Measurements from ENCODE around the gene SPRING1. TPM values are rescaled to one million over a fixed set of nuclear protein-coding genes. Genes with fewer than 3 reads are reported as not detected.

The SPRING1 gene
- total RNA-seq, 4 donors from 2014 or later: 18.6 to 25.3 (median 20.3) TPM

DNA sequence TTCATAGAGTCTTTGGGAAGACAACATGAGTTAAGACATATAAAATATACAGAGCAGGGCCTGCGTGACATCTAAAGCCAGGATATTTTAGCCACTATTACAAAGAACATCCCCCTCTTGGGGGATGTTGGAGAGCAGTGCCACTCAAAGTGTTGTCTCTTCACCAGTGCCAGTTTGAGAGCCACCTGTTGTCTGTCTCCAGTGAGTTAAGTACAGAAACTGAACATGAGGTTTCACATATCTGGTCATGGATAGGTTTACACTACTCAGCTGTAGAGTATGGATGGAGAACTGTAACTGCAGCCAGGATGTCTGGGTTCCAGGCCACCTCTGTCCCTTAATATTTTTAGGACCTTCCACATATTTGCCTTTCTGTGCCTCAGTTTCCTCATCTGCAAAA is 39.4 kb upstream of the SPRING1 start:
- intact Hi-C loops (cut with DNase I; ENCODE audit: low total_unique reads): no loop called here

DNA sequence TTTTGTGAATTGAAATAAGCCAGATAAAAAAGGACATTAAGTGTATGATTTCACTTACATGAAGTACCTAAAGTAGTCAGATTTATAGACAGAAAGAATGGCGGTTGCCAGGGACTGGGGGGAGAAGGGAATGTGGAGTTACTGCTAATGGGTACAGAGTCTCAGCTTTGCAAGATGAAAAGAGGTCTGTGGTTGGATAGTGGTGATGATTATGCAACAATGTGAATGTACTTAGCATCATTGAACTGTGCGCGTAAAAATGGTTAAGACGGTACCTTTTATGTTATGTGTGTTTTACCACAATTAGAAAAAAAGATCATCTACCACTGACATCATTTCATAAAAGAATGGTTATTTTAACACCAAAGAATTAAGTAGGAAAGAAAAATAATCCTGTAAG is 36.2 kb upstream of the SPRING1 start:
- TF ChIP-seq, protein P1, sequence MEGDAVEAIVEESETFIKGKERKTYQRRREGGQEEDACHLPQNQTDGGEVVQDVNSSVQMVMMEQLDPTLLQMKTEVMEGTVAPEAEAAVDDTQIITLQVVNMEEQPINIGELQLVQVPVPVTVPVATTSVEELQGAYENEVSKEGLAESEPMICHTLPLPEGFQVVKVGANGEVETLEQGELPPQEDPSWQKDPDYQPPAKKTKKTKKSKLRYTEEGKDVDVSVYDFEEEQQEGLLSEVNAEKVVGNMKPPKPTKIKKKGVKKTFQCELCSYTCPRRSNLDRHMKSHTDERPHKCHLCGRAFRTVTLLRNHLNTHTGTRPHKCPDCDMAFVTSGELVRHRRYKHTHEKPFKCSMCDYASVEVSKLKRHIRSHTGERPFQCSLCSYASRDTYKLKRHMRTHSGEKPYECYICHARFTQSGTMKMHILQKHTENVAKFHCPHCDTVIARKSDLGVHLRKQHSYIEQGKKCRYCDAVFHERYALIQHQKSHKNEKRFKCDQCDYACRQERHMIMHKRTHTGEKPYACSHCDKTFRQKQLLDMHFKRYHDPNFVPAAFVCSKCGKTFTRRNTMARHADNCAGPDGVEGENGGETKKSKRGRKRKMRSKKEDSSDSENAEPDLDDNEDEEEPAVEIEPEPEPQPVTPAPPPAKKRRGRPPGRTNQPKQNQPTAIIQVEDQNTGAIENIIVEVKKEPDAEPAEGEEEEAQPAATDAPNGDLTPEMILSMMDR (IDR thresholded peaks at IDR 0.05): no peak
- TF ChIP-seq POLR2A (IDR thresholded peaks at IDR 0.05): no peak
- no peak overlapping the region for H3K4me3 ChIP-seq (ENCODE audit: low read depth, poor library complexity, severe bottlenecking)
- intact Hi-C loops (cut with DNase I; ENCODE audit: low total_unique reads): no loop called here
- DNase-seq (ENCODE audit: low spot score in 2 of 2): no peak
- WGBS, 2 donors: 69 to 86% methylated on average over 4 of the region's 4 CpGs

More for the DNA sequence above, 39.4 kb upstream of the SPRING1 start:
- DNase-seq (ENCODE audit: low spot score in 2 of 2): no peak
- H3K4me3 ChIP-seq (ENCODE audit: low read depth, poor library complexity, severe bottlenecking): no peak overlapping the region
- WGBS, 2 donors: 94 to 100% methylated on average over 1 of the region's 1 CpG
- no peak for TF ChIP-seq POLR2A (IDR thresholded peaks at IDR 0.05)
- TF ChIP-seq, protein P1 (IDR thresholded peaks at IDR 0.05): no peak

DNA sequence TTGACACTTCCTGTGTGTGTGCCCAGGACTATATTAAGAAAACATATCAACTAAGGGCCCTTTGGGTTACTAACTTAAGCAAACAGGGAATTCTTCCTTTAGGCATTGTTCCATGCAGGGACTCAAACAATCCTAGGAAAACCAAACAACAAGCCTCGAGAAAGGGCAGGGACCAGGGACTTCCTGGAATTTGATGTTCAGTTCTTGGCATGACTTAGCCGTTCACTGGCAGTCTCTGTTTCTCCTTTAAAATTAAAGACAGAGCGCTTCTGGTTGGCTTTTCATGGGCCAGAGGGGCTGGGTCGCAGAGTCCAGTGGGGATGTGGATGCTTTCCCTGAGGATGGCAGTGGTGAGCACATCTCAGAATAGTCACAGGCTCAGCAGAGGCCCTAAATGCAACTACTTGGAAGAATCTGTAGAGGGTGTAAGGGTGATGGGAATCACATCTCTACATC is 35.4 kb upstream of the SPRING1 start:
- TF ChIP-seq POLR2A (IDR thresholded peaks at IDR 0.05): no peak
- TF ChIP-seq, protein P1 (IDR thresholded peaks at IDR 0.05): no peak
- 61 to 70% methylated on average over 4 of the region's 4 CpGs for WGBS, 2 donors
- DNase-seq (ENCODE audit: low spot score in 2 of 2): no peak
- intact Hi-C loops (cut with DNase I; ENCODE audit: low total_unique reads): no loop called here
- H3K4me3 ChIP-seq (ENCODE audit: low read depth, poor library complexity, severe bottlenecking): no peak overlapping the region

DNA sequence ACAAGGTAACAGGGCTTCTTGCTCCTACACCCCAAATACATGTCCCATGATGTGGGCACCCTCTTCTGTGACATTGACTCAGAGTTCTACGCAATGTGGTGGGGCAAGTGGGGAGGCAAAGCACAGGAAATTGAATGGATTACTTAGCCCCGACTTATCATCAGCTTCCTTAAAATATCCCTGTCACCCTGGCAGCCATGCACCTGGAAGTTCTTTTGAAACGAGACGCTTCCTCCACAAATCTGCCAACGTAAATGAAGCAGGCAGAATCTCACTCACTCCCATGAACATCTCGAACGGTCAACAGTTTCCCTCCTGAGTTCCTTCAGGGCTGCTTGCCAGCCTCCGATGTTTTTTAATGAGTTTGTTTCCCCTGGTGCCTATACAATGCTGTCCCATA is 33.8 kb upstream of the SPRING1 start:
- no peak for DNase-seq (ENCODE audit: low spot score in 2 of 2)
- intact Hi-C loops (cut with DNase I; ENCODE audit: low total_unique reads): no loop called here
- WGBS, 2 donors: 50 to 51% methylated on average over 8 of the region's 8 CpGs
- no peak for TF ChIP-seq POLR2A (IDR thresholded peaks at IDR 0.05)
- TF ChIP-seq, protein P1 (IDR thresholded peaks at IDR 0.05): no peak
- H3K4me3 ChIP-seq (ENCODE audit: low read depth, poor library complexity, severe bottlenecking): no peak overlapping the region

DNA sequence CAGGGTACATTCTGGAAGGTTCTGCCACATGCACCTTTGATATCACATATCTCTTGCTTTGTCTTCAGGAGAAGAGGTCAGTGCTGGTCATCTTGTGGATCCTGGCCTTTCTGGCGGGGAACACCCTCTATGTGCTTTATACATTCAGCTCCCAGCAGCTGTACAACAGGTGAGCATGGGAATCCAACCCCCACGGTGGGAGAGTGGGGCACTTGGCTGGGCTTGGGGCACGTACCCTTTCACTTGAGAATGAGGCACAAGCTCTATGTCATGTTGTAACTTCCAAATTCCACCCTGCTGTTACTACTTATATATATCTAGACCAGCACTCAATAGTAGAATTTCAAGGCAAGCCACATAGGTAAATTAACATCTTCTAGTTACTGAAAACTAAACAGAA is 28.9 kb upstream of the SPRING1 start:
- no peak overlapping the region for H3K4me3 ChIP-seq (ENCODE audit: low read depth, poor library complexity, severe bottlenecking)
- WGBS, 2 donors: 94 to 95% methylated on average over 3 of the region's 3 CpGs
- no peak for DNase-seq (ENCODE audit: low spot score in 2 of 2)
- intact Hi-C loops (cut with DNase I; ENCODE audit: low total_unique reads): no loop called here
- TF ChIP-seq POLR2A (IDR thresholded peaks at IDR 0.05): no peak
- TF ChIP-seq, protein P1 (IDR thresholded peaks at IDR 0.05): no peak

DNA sequence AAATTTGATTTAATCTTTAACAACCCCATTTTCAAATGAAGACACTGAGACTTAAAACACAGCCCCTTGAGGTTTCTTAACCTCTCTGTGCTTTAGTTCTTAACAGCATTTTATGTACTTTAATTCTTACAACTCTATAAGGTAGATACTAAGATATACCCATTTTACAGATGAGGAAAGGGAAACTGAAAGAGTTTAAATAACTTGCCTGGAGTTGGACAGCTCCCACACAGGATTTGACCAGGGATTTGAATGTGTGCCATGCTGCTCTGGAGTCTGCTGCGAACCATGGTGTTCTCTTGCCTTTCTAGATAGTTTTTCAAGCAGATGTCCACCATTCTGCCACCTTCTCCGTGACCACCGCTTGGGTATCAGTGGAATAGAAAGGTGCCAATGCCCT is 28.4 kb upstream of the SPRING1 start:
- H3K4me3 ChIP-seq (ENCODE audit: low read depth, poor library complexity, severe bottlenecking): no peak overlapping the region
- intact Hi-C loops (cut with DNase I; ENCODE audit: low total_unique reads): no loop called here
- TF ChIP-seq, protein P1 (IDR thresholded peaks at IDR 0.05): no peak
- TF ChIP-seq POLR2A (IDR thresholded peaks at IDR 0.05): no peak
- WGBS, 2 donors: 89 to 96% methylated on average over 3 of the region's 3 CpGs
- no peak for DNase-seq (ENCODE audit: low spot score in 2 of 2)
